ENCODE data around the gene SUSD4. TPM values are rescaled to one million over a fixed set of nuclear protein-coding genes. Genes with fewer than 3 reads are reported as not detected.

Gene SUSD4
- polyA plus RNA-seq, 2 of the 4 experiments (the other 2 are of a cell fraction), result 0.61 to 0.85 TPM

DNA sequence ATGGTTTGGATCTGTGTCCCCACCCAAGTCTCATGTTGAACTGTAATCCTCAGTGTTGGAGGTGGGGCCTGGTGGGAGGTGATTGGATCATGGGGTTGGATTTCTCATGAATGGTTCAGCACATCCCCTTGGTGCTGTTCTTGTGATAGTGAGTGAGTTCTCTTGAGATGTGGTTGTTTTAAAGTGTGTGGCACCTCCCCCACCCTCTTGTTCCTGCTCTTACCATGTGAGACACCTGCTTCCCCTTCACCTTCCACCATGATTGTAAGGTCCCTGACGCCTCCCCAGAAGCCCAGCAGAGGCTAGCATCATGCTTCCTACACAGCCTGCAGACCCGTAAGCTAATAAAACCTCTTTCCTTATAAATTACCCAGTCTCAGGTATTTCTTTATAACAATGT, 55.8 kb downstream of the SUSD4 start (continued):
- TF ChIP-seq E2F6 (IDR thresholded peaks at IDR 0.05; ENCODE audit: borderline replicate concordance, low read depth), result no peak
- TF ChIP-seq, protein P1, sequence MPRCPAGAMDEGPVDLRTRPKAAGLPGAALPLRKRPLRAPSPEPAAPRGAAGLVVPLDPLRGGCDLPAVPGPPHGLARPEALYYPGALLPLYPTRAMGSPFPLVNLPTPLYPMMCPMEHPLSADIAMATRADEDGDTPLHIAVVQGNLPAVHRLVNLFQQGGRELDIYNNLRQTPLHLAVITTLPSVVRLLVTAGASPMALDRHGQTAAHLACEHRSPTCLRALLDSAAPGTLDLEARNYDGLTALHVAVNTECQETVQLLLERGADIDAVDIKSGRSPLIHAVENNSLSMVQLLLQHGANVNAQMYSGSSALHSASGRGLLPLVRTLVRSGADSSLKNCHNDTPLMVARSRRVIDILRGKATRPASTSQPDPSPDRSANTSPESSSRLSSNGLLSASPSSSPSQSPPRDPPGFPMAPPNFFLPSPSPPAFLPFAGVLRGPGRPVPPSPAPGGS (IDR thresholded peaks at IDR 0.05), result no peak
- no peak for TF ChIP-seq SREBF2 (IDR thresholded peaks at IDR 0.05)
- no peak for TF ChIP-seq CEBPB (IDR thresholded peaks at IDR 0.05)
- no peak for TF ChIP-seq MAZ (IDR thresholded peaks at IDR 0.05; ENCODE audit: borderline replicate concordance, low read depth, low read length)

GRCh38 chr1:223307544-223307943, 56.4 kb downstream of the SUSD4 start:
- ChIA-PET POLR2A (no interaction called here), CTCF (no interaction called here)
- TF ChIP-seq KDM1A (IDR thresholded peaks at IDR 0.05; ENCODE audit: low read depth) (no peak), RNF2 (IDR thresholded peaks at IDR 0.05; ENCODE audit: borderline replicate concordance, low read depth) (no peak), RFX5 (IDR thresholded peaks at IDR 0.05) (no peak), NFE2L2 (conservative IDR thresholded peaks at IDR 0.05; ENCODE audit: low read length) (no peak), CBX2 (IDR thresholded peaks at IDR 0.05; ENCODE audit: borderline replicate concordance, low read depth) (no peak), CHD4 (IDR thresholded peaks at IDR 0.05; ENCODE audit: borderline replicate concordance) (no peak), GATA3 (IDR thresholded peaks at IDR 0.05; ENCODE audit: borderline replicate concordance) (no peak)
- TF ChIP-seq, protein P1 (IDR thresholded peaks at IDR 0.05), result no peak
- no peak overlapping the region for H3K4me2 ChIP-seq
- no peak overlapping the region for H3K27ac ChIP-seq
- no peak overlapping the region for H3K4me3 ChIP-seq
- H3K9me3 ChIP-seq, result no peaks in the 10 kb centered on the region
- ATAC-seq, result no peak
- 37% methylated on average over 5 of the region's 5 CpGs for WGBS (ENCODE audit: missing lambda C conversion rate)
- H3K4me1 ChIP-seq, result no peaks in the 10 kb centered on the region
- no peak for FAIRE-seq
- no peak for DNase-seq (ENCODE audit: low read depth in 1 of 2, low spot score in 1 of 2)

DNA sequence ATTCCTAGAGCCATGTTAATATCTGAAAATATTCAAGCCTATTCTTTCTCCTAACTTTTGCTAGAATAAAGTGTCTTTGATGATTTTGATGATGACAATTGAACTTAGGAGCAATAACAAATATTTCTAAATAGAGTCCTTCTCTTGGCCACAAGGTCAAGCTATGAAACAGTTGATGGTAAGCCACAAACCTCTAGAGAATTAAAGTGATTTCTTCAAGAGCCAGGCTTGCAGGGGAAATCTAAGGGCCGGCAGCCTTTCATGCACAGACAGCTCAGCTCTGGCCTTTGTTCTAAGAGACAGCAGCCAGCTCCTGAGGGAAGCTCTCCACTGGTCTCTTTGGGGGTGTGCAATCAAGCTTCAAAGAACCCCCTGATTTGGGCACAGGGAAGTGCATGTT, 59.0 kb downstream of the SUSD4 start:
- ATAC-seq (no peak), DNase-seq (ENCODE audit: low read depth in 1 of 2, low spot score in 1 of 2) (no peak), FAIRE-seq (no peak)
- Histone ChIP-seq H3K4me2 (no peak overlapping the region), H3K4me3 (no peak overlapping the region), H3K27ac (no peak overlapping the region), H3K4me1 (no peaks in the 10 kb centered on the region), H3K9me3 (no peaks in the 10 kb centered on the region)
- CTCF ChIA-PET, result no interaction called here
- no peak for TF ChIP-seq FOSB (CRISPR knock-in tag; IDR thresholded peaks at IDR 0.05)
- TF ChIP-seq, protein P2, sequence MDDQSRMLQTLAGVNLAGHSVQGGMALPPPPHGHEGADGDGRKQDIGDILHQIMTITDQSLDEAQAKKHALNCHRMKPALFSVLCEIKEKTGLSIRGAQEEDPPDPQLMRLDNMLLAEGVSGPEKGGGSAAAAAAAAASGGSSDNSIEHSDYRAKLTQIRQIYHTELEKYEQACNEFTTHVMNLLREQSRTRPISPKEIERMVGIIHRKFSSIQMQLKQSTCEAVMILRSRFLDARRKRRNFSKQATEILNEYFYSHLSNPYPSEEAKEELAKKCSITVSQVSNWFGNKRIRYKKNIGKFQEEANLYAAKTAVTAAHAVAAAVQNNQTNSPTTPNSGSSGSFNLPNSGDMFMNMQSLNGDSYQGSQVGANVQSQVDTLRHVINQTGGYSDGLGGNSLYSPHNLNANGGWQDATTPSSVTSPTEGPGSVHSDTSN (IDR thresholded peaks at IDR 0.05), result no peak
- no peak for TF ChIP-seq ZFP36 (IDR thresholded peaks at IDR 0.05; ENCODE audit: borderline replicate concordance, partially characterized antibody)
- no peak for TF ChIP-seq GATA3 (IDR thresholded peaks at IDR 0.05; ENCODE audit: borderline replicate concordance)
- no peak for TF ChIP-seq ESRRA (IDR thresholded peaks at IDR 0.05; ENCODE audit: borderline replicate concordance, low read length)
- TF ChIP-seq E2F6 (IDR thresholded peaks at IDR 0.05; ENCODE audit: borderline replicate concordance, low read depth), result no peak
- no peak for TF ChIP-seq MYC (IDR thresholded peaks at IDR 0.05; ENCODE audit: borderline replicate concordance, low read length)
- TF ChIP-seq, protein P3, sequence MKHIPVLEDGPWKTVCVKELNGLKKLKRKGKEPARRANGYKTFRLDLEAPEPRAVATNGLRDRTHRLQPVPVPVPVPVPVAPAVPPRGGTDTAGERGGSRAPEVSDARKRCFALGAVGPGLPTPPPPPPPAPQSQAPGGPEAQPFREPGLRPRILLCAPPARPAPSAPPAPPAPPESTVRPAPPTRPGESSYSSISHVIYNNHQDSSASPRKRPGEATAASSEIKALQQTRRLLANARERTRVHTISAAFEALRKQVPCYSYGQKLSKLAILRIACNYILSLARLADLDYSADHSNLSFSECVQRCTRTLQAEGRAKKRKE (CRISPR knock-in tag; IDR thresholded peaks at IDR 0.05; ENCODE audit: low read depth), result no peak
- TF ChIP-seq EHF (CRISPR knock-in tag; IDR thresholded peaks at IDR 0.05), result no peak
- no peak for TF ChIP-seq RARB (CRISPR knock-in tag; IDR thresholded peaks at IDR 0.05)
- TF ChIP-seq NFE2L2 (conservative IDR thresholded peaks at IDR 0.05; ENCODE audit: low read length), result no peak
- WGBS (ENCODE audit: missing lambda C conversion rate), result 14% methylated on average over 1 of the region's 1 CpG
- POLR2A ChIA-PET, result no interaction called here

Measured in A549 (cell line).